ENCODE results near the gene GNG8.
"Not testable (repeated sequence)": the region's sequence is repeated elsewhere in the genome, so short reads cannot be mapped to it uniquely, and the experiment has no call there.

Gene GNG8

DNA sequence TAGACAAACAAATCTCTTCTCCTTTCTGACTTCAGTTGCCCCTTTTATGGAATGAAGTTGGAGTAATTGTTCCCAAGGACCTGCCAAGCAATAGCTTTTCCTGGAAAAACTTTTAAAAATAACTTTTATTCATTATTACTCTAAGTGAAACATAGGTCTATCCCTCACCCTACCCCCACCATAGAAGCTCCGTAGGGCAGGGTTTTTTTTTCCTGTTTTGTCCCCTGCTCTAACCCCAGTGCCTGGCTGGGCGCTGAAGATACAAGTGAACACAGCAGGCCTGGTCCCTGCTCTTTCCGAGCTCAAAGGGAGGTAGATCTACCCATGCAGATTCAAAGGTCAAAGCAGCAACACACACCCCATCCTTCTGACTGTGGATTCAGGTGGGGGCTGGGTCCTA lies 8.7 kb upstream of the GNG8 start:
- DNase-seq = no peak

DNA sequence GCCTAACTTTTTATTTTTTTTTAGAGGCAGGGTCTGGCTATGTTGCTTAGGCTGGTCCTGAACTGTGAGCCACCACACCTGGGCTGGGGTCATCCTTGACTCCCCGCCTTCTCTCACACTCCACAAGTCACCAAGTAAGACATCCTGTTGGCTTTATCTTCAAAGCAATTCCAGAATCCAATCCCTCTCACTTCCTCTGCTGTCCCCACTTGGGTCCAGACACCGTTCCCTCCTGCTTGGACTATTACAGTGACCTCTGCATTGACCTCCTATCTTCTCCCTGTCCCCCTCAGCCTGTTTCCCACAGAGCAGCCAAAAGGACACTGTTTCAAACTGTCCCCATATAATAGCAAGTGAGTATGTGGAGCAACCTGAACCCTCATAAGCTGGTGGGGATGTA lies 4.7 kb upstream of the GNG8 start:
- DNase-seq = no peak

DNA sequence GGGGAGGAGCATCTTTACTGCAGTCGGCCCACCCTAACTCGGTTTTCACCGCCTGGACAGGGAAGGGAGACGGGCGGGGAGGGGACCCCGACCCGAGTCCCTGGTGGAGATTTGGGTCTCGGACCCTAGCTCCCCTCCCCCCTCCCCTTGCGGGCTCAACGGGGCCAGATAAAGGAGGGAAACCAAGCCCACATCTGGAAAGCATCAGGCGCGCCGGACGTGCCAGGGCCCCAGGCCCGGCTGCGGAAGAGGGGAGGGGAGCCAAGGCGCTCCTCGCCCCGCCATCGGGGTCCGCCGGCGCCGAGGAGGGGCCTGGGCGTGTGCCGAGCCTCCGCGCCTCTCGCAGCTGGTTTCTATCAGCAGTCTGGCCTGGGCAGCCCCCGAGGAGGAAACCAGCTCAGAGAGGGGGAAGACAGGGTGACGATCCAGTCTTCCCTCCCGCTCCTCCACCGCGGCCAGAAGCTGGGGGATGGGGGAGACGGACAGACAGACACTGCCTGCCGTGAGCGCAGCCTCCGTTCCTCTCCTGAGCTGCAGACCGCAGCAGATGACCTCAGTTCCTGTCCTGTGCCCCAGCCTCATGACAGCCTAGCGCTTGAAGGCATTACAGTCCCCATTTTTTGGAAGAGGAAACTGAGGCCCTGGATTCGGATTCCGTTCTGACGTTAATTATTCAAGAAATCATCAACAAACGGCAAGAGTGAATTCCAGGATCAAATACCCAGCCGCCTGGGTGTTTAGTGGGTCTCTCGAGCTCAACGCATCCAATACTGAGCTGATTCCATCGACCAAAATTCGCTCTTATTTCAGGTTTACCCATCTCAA lies 3.6 kb upstream of the GNG8 start:
- no peak for DNase-seq

DNA sequence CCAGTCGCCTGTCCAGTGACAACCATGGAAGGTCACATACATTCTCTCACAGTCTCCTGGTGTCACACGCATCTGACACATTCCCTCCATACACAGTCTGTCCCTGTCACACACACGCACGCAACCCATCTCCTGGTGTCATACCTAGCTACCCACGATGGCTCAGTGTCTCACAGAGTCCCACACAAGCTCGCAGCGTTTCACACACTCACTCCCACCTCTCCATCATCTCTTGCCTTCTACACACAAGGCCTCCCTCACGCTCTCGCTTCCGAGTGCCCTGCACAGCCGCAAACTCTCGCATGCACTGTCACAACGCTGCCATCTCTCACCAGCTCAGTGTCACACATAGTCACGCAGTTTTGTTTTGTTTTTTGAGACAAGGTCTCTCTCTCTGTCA lies 1.2 kb upstream of the GNG8 start:
- DNase-seq = no peak

DNA sequence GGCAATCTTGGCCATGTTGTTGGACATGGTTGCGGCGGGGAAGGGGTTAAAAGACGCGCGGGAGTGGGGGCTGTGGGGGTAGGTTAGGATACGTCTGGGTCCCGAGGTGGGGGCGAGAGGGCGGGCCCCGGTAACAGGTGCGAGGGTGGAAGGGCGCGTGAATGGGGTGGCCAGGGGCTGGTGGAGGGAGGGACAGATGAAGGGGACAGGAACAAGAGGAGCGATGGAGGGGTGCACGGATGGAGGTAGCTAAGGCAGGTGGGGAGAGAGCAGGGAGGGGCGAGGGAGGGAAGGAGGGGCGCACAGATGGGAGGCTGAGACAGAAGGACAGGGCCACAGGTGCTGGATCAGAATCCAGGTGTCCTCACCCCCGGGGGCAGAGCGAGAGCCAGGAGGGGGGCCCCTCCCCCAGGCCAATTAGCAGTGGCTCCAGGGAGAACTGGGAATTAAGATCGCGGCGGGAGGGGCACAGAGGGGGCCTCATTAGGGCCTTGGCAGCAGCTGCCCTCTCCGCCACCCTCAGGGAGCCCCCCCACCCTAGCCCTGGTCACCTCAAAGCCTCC lies 1.3 kb downstream of the GNG8 start:
- no peak for DNase-seq

DNA sequence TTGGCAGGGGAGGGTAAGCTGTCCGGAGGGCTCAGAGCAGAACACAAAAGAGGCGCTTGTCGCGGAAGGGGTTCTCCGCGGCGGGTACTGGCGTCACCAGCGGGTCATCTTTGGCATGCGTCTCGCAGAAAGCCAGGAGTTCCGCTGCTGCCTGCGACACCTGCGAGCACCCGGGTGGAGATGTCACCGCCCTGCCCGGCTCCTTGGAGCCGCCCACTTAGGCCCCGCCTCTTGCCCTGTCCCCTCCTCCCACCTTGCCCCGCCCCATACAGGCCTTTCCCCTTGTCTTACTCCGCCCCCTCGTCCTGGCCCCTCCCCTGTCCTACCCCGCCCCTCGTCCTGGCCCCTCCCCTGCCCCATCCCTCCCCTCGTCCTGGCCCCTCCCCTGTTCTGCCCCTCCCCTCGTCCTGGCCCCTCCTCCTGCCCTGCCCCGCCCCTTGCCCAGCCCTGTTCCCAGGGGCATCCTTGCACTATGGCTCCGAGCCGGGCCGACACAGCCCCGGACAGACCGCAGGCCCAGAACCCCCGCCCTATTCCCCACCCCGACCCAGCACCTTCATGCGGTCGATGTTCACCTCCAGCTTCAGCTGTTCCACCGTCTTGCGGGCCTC lies 1.9 kb downstream of the GNG8 start:
- peak; percentile 66 for DNase-seq

DNA sequence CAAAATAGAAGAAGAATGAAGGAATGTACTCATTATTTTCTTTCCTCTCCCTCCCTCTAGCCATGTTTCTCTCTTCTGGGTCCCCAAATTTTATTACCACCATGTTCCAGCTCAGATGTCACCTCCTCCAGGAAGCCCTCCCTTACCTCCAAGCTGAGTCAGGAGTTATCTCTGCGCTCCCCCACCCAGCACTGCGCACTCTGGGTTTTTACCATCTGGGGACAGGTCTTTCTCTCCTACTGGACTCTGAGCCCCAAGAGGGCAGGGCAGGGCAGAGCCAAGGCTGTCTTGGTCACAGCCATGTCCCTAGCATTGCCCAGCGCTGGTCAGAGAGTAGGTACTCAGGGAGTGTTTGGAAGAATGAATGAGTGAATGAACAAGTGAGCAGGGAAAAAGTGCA lies 2.9 kb downstream of the GNG8 start:
- no peak for DNase-seq

DNA sequence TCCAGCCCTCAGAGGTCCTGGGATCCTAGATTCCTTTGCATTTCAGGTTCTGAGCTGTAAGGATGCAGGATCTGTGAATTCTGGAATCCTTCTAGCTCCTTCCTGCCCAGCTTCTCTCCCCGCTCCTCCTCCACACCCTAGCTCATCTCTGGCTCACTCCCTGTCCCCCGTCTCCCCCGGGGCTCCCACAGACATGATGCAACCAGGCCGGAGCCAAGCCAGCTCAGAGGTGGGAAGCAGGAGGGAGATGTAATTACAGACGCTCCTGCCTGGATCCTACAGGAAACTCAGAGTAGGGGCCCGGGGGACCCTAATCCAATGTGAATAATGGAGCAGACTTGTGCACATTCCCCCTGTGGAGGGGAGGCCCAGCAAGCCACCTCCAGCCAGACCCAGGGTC lies 4.5 kb downstream of the GNG8 start:
- no peak for DNase-seq

DNA sequence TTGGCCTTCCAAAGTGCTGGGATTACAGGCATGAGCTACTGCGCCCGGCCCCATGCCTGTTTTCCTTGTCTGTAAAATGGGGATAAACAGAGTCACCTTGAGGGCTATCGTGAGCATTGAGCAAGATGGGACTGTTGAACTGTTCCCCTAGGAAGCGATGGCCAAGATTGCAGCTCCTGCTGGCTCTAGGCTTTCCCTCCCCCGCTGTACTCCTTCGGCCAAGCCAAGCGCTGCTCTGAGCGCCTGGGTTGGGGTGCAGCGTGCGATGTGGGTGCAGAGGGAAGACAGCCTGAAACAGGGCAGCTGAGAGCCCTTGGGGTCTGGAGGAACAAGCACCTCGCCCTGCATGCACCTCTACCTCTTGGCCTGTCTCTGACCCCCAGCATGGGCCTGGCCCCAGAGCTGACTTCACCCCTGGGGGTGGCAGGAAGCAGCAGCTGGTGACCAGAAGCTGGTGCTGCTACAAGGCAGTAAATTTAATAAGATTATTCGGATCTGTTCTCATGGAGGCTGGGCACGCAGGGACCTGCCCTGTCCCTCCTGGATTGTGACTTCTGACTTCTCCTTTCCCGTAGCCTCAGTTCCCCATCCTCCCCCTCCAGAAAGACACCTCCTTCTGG lies 5.3 kb downstream of the GNG8 start:
- DNase-seq = no peak

DNA sequence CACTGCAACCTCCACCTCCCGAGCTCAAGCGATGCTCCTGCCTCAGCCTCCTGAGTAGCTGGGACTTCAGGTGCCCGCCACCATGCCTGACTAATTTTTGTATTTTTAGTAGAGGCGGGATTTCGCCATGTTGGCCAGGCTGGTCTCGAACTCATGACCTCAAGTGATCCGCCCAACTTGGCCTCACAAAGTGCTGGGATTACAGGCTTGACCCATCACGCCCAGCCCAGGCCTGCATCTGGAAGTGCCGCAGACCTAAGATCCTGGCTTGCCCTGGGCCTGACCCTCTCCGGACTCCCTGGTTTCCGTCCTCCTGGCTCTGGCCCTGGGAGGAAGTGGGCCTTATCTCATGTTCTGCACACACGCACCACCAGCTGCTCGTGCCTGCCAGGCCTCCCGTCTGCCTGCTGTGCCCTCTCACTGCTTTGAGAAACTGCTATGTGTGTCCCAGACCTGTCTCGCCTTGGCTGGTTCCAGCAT lies 6.4 kb downstream of the GNG8 start:
- no peak for DNase-seq

DNA sequence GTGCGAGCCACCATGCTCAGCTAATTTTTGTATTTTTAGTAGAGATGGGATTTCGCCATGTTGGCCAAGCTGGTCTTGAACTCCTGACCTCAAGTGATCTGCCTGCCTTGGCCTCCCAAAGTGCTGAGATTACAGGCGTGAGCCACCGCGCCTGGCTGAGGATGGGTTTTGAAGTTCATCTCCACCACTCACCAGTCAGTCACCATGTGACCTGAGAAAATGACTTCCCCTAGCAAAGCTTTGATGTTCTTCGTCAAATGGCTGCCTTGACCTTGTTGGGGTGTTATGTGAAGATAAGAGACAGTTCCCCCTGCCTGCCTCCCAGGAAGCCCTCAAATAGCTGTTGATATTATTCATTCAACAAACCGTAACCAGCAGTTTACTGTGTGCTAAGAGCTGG lies 7.0 kb downstream of the GNG8 start:
- not testable (repeated sequence) for DNase-seq

DNA sequence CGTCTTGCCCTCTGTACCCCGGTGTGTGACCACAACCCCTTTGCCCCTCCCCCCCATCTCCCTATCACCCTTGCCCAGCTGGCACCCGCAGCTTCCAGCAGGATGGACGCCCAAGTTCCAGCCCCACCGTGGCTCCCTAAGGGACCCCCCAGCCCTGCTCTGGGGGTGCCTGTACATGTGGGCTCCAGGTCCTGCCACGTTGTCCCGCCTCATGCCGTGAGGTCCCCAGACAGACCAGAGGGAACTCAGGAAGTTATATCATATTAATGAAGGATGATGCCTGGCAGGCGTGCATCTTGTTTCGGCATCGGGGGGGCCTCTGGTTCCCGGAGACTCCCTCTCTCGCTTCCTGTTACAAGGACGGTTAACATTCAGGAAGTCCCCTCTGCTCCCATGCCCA lies 9.6 kb downstream of the GNG8 start:
- DNase-seq = no peak

DNA sequence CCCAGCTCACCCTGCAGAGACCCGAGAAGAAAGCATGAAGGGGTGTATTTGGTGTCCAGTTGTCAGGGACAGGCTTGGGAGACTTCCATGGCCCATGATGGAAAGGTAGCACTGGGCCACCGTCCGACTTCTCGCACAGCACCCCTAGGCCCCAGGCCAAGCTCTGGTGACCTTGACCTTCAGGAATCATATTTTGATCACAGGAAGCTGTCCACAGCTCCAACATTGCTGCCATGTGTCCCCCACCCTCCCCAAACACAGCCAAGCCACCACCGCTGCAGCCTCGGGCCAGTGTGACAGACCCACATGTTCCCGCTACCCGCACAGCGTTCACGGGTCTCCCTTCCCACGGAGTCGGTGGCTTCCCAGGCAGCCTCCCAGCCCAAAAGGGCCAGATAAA lies 10.3 kb downstream of the GNG8 start:
- DNase-seq = no peak

DNA sequence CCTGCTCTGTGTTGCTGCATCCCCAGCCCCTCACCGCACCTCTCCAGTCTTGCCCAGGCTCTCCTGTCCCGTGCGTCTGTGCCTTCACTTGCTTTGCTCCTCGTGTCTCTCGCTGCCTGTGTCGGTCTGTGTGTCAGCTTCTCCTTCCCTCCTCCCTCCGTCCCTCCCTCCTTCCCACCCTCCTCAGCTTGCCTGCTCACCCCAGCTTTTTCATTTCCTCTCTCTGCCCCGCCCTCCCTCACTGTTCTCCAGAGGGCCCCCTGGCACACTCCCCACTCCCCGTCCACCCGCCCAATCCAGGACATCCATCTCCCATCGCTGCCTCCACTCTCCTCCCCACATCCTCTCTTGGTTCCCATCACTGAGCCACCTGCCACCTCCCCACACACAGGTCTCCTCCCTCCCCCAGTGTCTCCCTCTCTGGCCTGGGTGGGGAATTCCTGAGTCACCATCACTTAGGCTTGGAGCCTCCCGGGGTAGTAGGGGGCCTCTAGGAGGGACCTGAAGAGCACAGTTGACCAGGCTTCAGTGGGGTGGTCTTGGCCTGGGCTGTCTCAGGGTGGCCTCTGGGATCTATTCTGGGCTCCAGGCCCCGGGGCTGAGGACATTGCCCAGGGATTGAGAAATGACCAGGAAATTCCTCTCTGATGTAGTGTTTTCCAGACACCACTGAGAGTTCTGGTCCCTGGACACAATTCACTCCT lies 10.9 kb downstream of the GNG8 start, which contains the start of gene PTGIR:
Gene PTGIR (minus strand): TSS at position 132 of the 704 bp plus-strand sequence. CDS start 864 bp downstream, outside the sequence.
- DNase-seq = no peak

DNA sequence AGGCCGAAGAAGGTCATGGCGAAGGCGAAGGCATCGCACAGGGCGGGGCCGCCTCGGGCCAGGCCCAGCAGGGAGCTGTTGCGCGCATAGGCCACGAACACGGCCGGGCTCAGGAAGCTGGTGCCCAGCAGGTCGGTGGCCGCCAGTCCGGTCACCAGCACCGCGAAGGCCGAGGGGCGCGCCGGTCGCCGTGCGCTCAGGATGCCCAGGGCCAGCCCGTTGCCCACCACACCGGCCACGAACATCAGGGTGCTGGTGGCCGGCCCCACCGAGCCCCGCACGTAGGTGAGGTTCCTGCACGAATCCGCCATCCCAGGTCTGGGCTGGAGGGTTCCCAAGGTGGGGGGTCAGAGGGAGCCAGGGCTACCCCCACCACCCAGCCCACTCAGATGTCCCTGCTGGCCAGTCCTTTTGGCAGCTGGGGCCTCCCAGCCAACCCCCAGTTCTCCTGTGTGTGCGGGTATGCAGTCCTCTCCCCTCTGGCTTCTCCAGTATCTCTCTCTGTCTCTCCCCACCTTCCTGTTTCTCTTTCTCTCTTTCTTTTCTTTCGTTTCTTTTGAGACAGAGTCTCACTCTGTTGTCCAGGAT lies 12.0 kb downstream of the GNG8 start:
- DNase-seq = no peak

DNA sequence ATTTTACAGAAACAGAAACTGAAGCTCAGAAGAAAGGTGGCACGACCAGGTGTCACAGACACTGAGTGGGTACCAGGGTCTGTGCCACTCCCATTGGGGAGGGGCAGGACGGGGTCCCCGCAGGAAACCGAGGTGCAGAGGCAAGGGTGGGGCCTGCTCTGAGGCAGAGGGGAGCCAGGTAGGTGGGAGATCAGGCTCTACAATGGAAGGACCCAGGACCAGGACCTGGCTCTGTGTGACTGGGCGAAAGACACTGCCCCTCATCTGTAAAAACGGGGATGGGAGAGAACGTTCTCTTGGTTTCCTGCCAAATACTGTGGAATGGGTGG lies 13.9 kb downstream of the GNG8 start:
- no peak for DNase-seq

DNA sequence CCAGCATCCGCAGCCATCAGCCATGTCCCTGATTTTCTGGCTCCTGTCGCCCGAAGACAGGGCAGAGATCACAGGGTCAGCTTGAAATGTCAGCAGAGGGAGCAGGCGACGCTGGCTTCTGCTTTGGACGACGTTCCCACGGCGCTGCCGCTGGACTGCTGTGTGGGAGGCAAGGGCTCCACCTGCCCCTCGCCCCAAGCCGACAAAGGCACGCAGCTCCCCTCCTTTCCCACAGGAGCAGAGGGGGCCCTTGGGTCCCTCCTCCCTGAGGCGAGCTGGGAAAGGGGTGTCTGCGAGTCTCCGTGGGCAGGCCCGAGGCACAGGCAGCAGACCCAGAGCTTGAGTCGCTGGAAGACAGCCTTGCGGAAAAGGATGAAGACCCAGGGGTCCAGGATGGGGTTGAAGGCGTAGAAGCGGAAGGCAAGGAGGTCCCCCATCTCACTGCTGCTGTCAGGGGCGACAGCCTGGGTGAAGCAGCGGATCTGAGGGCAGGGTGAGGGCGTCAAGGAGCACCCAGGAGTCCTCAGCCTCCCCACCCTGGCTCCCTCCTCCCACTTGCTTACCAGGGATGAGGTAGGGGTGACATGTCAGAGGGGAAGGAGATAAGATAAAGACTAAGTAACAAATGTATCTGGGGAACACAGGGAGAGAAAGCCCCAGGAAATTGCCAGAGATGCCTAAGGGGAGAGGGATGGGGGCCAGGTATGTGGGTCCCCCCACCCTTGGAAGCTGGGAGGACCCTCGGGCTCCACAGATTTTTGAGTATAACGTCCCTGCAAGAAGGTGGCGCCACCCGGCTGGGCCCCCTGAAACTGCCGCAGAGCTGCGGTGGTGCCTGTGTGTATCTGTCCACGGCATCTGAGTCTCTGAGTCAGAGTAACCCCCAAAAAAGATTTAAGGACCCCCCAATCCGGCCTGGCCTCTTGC lies 14.5 kb downstream of the GNG8 start:
- no peak for DNase-seq

DNA sequence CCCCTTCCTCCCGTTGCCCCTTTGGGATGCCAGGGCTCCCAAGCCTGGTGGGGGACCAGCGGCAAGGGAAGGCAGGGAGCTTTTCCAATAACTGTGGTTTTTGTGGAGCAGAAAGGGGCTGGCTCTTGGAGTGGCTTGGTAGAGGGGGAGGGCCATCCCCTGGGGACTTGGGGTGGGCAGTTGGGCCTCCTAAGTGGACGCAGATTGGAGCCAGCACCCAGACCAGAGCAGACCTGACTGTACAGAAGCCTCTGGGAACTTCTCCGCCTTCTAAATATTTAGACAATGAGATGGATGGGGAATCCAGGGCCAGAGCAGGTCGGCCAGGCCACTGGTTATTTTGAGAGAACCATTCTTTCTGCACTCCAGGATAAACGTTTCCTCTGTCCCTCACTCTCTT lies 15.3 kb downstream of the GNG8 start:
- DNase-seq = no peak

DNA sequence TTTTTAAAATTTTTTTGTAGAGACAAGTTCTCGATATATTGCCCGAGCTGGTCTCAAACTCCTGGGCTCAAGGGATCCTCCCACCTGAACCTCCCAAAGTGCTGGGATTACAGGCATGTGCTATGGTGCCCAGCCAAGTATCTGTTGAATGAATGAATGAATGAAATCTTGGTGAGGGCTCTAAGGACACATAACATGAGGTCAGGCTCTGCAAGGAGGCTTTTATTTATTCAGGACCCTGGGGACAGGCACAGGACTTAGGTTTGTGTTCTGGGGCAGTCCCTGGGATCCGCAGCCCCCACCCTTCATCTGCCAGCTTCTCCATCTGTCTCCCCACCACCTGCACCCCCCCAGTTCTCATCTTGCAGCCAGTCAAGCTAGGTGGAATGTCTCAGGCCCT lies 15.7 kb downstream of the GNG8 start:
- DNase-seq = no peak

DNA sequence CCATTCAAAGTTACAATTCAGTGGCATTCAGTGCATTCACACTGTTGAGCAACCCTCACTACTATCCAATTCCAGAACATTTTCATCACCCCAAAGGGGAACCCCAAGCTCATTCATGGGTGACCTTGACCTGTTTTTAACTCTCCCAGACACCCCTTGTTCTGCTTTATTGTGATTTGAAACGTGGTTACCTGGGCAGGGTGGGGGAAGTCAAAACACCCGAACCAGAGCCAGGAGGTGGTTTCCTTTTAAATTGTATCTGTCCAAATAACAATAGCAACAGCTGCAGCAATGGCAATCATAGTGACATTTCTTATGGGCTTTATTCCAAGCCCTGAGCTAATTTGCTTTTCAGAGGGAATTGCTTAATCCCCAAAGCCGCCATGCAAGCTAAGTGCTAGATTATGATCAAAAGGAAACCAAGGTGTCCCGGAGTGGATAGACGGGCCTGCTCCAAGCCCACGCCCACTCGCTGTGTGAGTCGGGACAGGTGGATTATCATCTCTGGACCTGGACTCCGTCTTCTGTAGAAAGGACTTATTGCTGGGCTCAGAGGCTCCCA lies 17.3 kb downstream of the GNG8 start:
- no peak for DNase-seq

DNA sequence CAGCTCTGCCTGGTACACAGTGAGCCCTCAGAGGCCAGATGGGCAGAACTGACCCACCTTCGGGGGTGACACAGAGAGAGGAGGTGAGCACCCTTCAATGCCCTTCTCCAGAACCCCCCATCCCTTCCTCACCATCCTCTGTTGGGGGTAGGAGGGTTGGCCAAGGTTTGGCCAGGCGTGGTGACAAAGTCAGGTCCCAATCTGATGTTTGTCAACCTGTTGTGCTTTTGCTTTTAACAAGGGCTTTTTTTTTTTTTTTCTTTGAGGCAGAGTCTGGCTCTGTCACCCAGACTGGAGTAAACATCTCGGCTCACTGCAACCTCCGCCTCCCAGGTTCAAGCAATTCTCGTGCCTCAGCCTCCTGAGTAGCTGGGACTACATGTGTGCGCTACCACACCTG lies 18.4 kb downstream of the GNG8 start:
- no peak for DNase-seq

Measured in activated gamma-delta T cell (primary cell).